BJ (cell line): ENCODE results near the gene WASF2. TPM values are rescaled to one million over a fixed set of nuclear protein-coding genes. Genes with fewer than 3 reads are reported as not detected.

Experiments
- CTCF ChIA-PET: fragments of 350-600 bp; formaldehyde crosslinking; extraction: SDS; loops from one replicate; lab custom pipeline; 2021; ENCODE audit warnings: antibody characterized with exemption, inconsistent platforms; lab: Yijun Ruan, JAX
- POLR2A ChIA-PET: fragments of 300-600 bp; sonication (Branson Sonifier 250); formaldehyde crosslinking; extraction: SDS; loops from one replicate; lab custom pipeline; 2021; ENCODE audit warnings: antibody characterized with exemption; lab: Charles Lee
- DNase-seq: peaks from one replicate; pipeline ENCODE4 v3.0.0-alpha.2; 2011; ENCODE audit warnings: low read depth
- H3K27me3 ChIP-seq: 2 replicates; pipeline ENCODE4 v1.6.0; 2011; ENCODE audit warnings: low read length; ENCODE audit not compliant: control insufficient read depth, insufficient read depth
- H3K36me3 ChIP-seq: 2 replicates; pipeline ENCODE4 v1.5.1; 2011; ENCODE audit warnings: low read length; ENCODE audit not compliant: control insufficient read depth, insufficient read depth
- H3K4me3 ChIP-seq: 2 replicates; pipeline ENCODE4 v1.5.1; 2011; ENCODE audit warnings: low read depth, mild to moderate bottlenecking, control low read depth, low read length
- CTCF ChIP-seq: IDR thresholded peaks from 2 replicates; pipeline ENCODE4 v1.5.1; 2011; ENCODE audit warnings: low read depth, mild to moderate bottlenecking, control low read depth, inconsistent platforms, low read length, moderate library complexity; ENCODE audit not compliant: insufficient read depth
- polyA plus RNA-seq: library from polyadenylated mRNA; depleted of rRNA; stranded (reverse); fragments of >200 nt; gene quantifications from 2 replicates; pipeline ENCODE4 v1.2.3, GENCODE V29; 2011

WASF2 gene
- polyA plus RNA-seq, 1 experiment = 56.5 TPM

GRCh38 chr1:27454610-27455009 is 35.4 kb downstream of the WASF2 start:
- Histone ChIP-seq H3K27me3 (no peaks in the 10 kb centered on the region), H3K4me3 (no peak overlapping the region), H3K36me3 (peaks cover 1% of the 10 kb centered on the region; the same call in 1 of the 2 replicates)
- ChIA-PET CTCF (interaction anchor here (2.2 kb wide), 1 partner anchor 10 kb away, joined by 6 read pairs; no protein-coding TSS in a partner anchor), POLR2A (no interaction called here)
- TF ChIP-seq CTCF = no peak
- DNase-seq = no peak

DNA sequence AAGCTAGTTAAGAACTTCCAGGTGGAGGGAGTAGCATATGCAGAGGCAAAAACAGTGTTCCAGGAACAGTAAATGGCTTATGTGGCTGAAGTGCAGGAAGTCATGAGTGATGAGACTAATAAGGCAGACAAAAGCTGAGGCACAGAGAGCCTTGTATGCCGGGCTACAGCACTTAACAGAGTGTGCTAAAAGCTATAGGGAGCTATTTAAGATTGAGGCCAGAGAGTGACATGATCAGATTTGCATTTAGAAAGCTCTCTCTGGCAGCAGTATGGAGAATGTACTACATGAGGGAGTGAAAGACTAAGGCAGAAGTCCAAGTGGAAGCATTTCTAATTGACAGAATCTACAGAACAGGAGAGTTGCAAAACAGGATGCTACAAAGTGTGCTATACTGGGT is 38.6 kb downstream of the WASF2 start:
- peaks cover 1% of the 10 kb centered on the region; the same call in 1 of the 2 replicates for H3K36me3 ChIP-seq
- no peaks in the 10 kb centered on the region for H3K27me3 ChIP-seq
- ChIA-PET CTCF (interaction anchor here (0.6 to 1.2 kb wide), 3 partner anchors 13 to 25 kb away, joined by 3 to 4 read pairs (median 3); no protein-coding TSS in a partner anchor), POLR2A (no interaction called here)
- H3K4me3 ChIP-seq = no peak overlapping the region
- no peak for TF ChIP-seq CTCF
- DNase-seq = no peak

GRCh38 chr1:27448982-27449381 is 41.0 kb downstream of the WASF2 start:
- Histone ChIP-seq H3K27me3 (no peaks in the 10 kb centered on the region), H3K4me3 (no peak overlapping the region), H3K36me3 (no peaks in the 10 kb centered on the region)
- no peak for TF ChIP-seq CTCF
- no peak for DNase-seq
- ChIA-PET CTCF (no interaction called here), POLR2A (no interaction called here)

- Histone ChIP-seq H3K4me3 (no peak overlapping the region), H3K27me3 (no peaks in the 10 kb centered on the region), H3K36me3 (no peaks in the 10 kb centered on the region)
- ChIA-PET CTCF (no interaction called here), POLR2A (no interaction called here)
- no peak for TF ChIP-seq CTCF
- DNase-seq = no peak
These were observed 42.1 kb downstream of the WASF2 start for GRCh38 chr1:27447883-27448282.

DNA sequence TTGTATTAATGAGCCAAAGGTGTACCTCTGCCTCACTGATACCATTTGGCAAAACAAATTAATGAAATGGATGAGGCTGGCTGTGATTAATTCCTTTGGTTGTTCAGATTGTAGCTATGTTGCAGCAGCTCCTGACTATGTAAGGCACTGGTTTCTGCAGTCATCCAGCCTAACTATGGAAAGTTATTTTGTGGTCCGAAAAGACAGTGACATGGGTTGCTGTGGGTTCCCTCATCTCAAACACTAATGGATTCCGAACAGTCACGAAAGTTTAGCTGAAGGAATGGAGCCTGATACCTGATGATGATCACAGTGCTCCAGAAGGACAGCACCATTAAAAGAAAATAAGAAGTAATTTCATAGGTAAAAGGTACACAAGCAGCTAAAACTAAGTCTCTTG is 42.6 kb downstream of the WASF2 start:
- no peak for DNase-seq
- ChIA-PET CTCF (interaction anchor here (1.1 kb wide), 1 partner anchor 9 kb away, joined by 5 read pairs; no protein-coding TSS in a partner anchor), POLR2A (no interaction called here)
- no peak overlapping the region for H3K4me3 ChIP-seq
- no peaks in the 10 kb centered on the region for H3K36me3 ChIP-seq
- TF ChIP-seq CTCF = no peak
- no peaks in the 10 kb centered on the region for H3K27me3 ChIP-seq
